Activated T-helper 9 cell treated with anti-CD3 and anti-CD28 coated beads, Interleukin-2, amount 50 U/mL, for 16 hours (primary cell): Measurements from ENCODE around the gene ELP1.
"Not testable (repeated sequence)": the region's sequence is repeated elsewhere in the genome, so short reads cannot be mapped to it uniquely, and the experiment has no call there.

Experiments used
- DNase-seq: peaks from one replicate; pipeline ENCODE4 v3.0.0-alpha.2; 2020; ENCODE audit warnings: low read depth

ELP1 gene

GRCh38 chr9:108924466-108924865 lies 9.5 kb downstream of the ELP1 start:
- DNase-seq: no peak

- DNase-seq: no peak
Measured at GRCh38 chr9:108921200-108921599, 12.7 kb downstream of the ELP1 start.

GRCh38 chr9:108920401-108920800 lies 13.5 kb downstream of the ELP1 start:
- not testable (repeated sequence) for DNase-seq

DNA sequence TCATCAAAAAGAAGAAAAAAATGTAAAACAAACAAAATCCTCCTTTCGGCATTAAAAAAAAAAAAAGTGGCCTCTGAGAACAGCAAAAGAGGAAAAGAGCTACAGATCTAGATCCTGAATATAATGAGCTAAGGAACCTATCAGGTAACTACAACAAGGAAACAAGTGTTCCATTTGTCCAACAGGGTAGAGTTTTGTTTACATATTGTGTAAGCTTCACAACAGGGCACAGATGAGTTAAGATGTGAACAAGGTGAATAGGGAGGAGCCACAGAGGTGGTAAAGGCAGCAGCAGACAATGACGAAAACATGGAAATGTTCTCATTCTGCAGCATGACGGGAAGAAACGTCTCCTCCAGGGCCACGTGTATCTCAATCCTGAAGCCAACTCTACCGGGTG lies 14.4 kb downstream of the ELP1 start:
- no peak for DNase-seq

GRCh38 chr9:108913391-108913790 lies 20.5 kb downstream of the ELP1 start:
- no peak for DNase-seq

DNA sequence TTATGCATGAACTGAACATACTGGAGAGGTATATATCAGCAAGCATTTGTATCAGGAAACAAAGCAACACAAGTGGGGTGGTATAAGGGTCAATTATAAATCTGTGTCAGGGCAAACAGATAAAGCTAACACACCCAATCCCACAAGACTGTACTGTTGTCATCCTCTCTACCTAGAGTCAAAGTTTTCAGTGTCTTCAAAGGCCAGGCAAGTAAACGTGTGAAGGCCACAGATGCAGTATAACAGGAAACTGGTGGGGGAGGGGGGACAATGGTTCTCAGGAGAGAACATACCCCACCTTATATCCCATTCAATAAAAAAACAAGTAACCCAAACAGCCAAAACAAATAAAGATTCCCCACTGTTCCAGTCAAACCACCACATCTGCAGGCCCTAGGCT lies 22.1 kb downstream of the ELP1 start:
- DNase-seq: no peak

DNA sequence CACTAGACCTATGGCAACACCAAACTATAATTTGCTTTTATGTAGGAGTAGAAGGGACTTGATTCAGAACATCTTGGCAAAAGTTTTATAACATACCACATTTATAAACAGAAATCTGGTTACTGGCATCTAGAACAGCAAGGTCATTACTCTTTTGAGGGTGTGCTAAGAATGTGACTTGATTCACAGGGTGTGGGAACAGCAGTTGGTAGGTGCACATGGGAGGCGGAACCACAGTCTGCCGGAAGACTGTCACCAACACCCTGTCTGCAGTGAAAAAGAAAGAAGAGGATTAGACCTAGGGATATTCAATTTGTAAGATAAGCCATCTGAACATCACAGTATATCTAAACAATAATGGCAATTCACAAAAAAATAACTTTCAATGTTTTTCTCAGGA lies 23.0 kb downstream of the ELP1 start:
- no peak for DNase-seq

DNA sequence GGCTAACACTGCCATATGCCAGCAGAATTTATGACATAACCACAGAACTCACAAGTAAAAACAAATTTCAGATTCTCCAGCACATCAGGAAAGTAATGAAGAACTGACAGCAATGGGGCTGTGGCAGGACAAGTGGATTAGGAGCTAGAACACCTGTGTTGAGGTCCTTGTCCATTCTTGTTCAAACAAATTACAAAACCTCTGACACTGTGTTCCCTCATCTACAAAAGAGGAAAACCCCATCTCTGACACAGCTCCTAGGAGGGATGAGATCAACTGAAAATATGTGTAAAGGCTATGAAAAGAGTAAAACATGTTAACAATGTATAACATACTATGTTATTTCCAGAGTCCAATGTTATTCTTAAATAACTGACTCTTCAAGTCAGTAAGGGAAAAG lies 23.5 kb downstream of the ELP1 start:
- DNase-seq: no peak

DNA sequence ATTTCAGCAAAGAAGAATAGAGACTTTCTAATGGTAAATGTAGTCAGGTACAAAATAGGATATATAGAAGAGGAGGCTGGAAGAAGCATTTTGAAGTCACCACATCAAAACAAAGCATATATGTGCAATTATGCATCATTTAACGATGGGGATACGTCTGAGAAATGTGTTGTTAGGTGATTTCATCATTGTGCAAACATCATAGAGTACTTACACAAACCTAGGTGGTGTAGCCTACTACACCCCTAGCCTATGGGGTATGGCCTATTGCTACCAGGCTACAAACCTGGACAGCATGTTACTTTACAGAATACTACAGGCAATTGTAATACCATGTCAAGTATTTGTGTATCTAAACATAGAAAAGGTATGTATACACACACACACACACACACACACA lies 28.4 kb downstream of the ELP1 start:
- DNase-seq: no peak

DNA sequence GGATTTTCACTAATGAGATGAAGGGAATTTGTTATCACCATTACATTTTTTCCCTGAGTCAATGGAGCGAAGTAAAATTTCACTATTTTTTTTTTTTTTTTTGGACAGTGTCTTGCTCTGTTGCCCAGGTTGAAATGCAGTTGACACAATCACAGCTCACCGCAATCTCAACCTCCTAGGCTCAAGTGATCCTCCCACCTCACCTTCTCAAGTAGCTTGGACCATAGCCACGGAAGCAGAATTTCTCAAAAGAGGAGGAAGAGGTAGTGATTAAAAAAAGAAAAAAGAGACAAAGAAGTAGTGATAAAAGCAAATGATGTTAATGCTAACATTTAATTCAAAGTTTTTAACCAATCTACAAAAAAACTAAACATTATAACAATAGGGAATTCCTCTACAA lies 29.8 kb downstream of the ELP1 start:
- no peak for DNase-seq

GRCh38 chr9:108903420-108904103 lies 30.4 kb downstream of the ELP1 start:
- no peak for DNase-seq

GRCh38 chr9:108900176-108900575 lies 33.7 kb downstream of the ELP1 start:
- no peak for DNase-seq

DNA sequence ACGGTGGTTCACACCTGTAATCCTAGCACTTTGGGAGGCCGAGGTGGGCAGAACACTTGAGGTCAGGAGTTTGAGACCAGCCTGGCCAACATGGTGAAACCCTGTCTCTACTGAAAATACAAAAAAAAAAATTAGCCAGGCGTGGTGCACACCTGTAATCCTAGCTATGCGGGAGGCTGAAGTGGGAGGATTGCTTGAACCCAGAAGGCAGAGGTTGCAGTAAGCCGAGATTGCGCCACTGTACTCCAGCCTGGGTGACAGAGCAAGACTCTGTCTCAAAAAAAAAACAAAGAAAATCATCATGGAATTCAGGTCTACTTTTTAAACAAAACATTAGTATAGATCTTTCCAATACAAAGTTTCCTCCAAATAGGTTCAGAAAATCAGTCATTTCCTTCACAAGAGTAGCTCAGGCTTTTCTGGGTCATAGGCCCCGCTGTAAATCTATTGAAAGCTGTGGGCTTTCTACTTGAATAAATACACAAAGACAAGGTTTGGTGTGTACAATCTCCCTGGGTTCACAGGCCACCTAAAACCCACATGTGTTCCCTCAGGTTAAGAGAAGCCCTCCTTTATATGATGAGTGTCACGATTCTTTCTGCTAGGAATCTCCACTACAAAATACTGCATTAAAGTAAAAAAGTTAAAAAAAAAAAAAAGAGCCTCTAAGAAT lies 34.8 kb downstream of the ELP1 start:
- not testable (repeated sequence) for DNase-seq

- DNase-seq: no peak
Measured at GRCh38 chr9:108897324-108898096, 36.4 kb downstream of the ELP1 start.

GRCh38 chr9:108894225-108894997 lies 39.5 kb downstream of the ELP1 start:
- no peak for DNase-seq

DNA sequence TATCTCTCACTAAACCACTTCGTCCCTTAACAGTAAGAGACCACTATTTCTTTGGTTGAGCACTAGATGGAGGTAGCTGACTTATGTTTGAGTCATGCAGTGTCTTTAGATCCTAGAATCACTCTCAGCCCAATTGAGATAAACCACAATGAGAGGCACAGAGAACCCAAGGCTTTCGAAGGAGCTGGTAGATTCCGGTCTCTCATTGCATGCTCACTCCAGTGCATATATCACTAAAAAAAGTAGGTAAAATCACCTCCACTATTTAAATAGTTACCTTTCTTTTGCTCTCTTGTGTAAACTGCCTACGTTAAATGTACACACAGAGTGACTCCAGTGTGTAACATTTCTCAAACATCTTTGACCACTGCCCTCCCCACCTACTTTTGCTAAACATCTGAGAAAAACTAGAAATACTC lies 44.3 kb downstream of the ELP1 start:
- no peak for DNase-seq

DNA sequence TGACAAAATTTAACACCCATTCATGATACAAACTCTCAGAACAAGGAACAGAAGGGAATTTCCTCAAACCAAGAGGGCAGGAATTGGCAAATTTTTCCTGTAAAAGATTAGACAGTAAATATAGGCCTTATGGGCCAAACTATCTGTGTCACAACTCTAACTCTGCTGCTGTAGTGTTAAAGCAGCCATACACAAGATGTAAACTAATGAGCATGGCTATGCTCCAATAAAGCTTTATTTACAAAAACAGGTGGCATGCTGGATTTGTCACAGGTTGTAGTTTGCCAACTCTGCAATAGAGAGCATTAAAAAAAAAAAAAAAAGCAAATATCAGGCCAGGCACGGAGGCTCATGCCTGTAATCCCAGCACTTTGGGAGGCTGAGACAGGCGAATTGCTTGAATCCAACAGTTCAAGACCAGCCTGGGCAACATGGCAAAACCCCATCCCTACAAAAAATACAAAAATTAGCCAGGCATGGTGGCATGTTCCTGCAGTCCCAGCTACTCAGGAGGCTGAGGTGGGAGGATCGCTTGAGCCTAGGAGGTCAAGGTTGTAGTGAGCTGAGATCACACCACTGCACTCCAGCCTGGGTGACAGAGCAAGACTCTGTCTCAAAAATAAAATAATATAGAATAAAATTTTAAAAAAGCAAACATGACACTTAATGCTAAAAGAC lies 47.2 kb downstream of the ELP1 start:
- not testable (repeated sequence) for DNase-seq

GRCh38 chr9:108885643-108886348 lies 48.1 kb downstream of the ELP1 start:
- no peak for DNase-seq

- DNase-seq: no peak
Measured at GRCh38 chr9:108884701-108885100, 49.2 kb downstream of the ELP1 start.

DNA sequence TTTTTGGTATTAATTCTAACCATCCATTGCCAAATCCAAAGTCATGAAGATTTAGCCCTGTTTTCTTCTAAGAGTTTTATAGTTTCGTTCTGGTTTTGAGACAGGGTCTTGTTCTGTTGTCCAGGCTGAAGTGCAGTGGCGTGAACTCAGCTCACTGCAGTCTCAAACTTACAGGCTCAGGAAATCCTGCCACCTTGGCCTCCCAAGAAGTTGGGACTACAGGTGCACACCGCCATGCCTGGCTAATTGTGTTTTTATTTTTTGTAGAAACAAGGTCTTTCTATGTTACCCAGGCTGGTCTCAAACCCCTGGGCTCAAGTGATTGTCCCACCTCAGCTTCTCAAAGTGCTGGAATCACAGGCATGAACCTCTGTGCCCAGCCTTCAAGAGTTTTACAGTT lies 50.8 kb downstream of the ELP1 start:
- DNase-seq: no peak
